C1 segment of cervical spinal cord (tissue), 14 donors: ENCODE data around the gene LOXL1.
"Not testable (repeated sequence)": the region's sequence is repeated elsewhere in the genome, so short reads cannot be mapped to it uniquely, and the experiment has no call there.

Experiments
- DNase-seq, 14 donors: peaks; one replicate each; lab custom pipeline; 2025; lab: John Stamatoyannopoulos, UW

LOXL1 gene

DNA sequence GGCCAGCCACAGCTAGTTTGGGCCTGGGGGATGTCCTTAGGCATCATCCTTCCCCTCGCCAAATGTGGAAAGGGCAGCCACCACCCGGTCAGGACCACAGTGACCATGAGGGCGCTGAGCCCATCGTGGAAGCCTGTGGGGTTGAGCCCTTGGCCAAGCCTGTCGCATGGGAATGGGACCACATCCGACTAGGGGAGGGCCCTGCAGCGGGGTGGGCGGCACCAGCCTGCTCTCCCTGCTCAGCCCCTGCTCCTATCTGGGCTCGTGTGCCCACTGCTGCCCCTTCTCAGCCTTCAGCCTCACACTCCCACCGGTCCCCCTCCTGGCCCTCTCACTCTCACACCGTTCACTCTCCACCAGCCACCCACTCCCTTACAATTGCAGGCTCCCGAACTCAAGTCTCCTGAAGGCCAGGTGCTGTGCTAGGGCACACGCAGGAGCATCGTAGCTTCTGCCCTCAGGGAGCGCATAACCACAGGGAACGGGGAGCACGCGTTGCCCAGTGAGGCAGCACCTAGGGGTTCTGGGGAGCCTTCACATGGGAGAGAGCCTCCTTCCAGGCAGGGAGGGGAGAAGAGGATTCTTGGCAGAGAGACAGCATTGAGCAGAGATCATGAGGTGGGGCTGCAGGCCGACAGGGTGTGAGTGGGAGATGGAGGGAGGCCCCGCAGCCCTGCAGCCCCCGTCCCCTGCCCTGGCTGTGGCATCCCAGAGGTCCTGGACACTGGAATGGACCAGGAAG is 26.1 kb downstream of the LOXL1 start:
- no peak for DNase-seq

DNA sequence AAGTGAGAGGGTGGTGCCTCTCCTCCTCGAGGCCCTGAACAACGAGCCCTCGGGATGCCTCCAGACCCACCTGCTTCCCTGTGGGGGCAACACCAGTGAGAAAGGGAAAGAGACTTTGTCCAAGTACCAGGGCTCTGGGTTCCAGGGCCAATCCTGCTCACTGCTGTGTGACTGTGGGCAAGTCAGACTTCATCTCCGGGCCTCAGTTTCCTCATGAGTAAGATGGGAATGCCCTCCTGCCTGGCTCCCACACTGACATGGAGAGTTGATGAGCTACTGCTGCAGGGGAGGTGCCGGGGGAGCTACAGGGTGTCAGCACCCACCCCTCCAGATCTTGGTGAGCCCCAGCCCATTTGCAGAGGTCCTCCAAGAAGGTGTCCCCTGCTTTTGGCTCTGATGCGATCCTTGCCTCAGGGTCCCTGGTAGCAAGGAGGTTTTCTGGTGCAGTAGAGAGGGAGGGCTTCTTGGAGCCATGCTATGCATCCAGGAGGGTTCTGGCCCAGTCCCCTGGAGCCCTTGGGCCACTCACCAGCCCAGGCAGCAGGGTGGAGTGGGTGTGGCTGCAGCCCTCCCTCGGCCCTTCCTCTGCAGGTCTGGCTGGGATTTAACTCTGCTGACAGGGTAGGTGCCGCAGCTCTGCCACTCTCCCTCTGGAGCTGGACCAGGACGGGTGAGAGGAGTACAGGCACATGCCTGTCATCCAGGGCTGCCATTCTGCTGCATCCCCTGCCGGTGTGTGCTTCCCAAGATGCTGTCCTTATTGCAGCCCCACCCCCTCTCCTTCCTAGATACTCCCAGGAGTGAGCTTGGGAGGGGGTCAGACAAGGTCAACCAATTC is 26.9 kb downstream of the LOXL1 start:
- DNase-seq: no peak

DNA sequence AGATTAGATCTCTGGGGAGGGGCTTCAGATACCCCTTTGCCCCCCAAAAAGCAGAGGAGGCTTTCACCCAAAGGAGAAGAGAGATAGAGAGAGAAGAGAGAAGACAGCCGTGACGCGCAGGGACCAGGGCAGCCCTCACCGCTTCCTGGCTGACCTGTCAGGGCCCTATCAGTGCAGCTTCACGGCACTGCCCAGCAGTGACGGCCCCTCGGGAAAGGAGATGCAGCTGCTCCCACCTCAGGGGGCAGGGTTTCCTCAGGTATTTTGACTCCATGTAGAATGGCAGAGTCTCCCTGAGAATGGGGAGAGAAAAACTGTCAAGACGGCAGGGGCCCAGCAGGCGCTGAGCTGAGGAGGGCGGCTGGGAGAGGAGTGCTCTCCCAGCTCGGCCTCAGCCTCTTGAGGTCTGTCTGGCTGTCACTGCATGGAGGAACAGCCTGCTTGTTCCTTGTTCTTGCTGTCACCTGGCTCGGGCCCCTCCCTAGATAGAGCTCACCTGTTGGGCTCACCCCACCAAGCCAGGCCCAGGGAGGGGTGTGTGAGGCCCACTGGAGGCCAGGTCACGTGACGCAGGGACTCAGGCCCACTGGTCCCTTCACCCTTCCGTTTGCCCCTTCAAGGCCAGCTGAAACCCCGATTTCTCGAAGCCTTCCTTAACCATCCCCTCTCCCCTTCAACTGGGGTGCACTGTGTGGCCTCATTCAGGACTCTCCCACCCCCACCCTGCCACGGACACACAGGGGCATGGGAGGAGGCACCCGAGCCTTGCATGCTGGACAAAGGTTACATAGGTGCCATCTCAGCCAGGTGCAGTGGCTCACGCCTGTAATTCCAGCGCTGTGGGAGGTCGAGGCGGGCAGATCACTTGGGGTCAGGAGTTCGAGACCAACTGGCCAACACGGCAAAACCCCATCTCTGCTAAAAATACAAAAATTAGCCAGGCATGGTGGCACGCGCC is 28.2 kb downstream of the LOXL1 start:
- no peak for DNase-seq

DNA sequence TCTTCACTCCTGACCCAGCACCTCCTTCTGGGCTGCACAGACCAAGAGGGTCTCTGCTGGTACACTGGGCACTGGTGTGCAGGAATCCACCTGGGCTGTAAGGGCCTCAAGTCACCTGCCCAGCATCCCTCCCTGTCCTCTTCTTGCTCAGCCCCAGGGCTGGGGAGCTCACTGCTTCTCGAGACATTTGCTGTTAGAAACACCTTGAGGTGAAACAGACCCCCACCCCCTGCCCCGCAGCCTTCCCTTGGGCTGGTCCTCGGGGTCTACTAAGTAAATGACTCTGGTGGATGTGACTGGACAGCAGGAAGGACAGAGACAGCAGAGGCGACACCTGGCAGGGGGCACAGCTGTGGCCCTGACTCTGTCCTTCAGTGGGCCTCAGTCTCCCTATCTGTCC is 29.1 kb downstream of the LOXL1 start:
- no peak for DNase-seq

DNA sequence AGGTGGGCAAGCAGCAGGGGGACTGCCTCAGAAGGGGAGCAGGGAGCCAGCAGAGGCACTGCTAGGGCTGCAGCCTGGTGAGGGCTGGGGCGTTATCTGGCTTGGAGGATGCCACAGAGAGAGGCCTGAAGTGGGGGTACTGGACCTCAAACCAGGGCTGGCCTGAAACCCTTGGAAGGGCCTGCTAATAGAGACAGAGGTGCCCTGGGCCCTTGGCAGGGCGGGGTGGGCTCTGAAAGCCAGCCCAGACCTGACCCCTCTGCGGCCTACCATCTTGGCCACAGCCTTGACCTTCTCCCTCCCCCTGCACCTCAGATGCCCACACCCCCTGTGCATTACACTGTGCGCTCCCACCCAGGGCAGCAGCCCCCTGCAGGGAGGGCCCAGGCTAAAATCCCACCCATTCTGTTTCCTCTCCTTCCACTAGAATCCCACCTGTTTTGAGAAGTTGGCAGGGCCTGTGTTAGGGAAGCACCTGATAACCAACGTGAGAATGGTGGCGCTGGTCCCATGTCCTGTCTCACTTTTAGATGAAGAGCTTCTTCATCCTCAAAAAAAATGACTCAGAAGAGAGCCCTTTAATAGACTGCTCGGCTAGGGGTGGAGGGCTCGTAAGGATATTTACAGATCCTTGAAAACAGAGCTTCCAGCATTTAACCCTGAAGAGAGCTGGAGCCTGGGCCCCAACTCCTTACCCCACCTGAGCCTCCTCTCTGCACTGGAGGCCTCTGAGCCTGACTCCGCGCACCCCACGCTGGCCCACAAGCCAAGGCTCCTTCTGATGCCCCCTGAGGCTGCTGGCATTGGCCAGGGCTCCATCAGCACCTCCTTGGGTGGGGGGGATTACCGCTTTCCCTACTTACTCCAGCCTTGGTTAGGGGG is 29.8 kb downstream of the LOXL1 start:
- DNase-seq: no peak

DNA sequence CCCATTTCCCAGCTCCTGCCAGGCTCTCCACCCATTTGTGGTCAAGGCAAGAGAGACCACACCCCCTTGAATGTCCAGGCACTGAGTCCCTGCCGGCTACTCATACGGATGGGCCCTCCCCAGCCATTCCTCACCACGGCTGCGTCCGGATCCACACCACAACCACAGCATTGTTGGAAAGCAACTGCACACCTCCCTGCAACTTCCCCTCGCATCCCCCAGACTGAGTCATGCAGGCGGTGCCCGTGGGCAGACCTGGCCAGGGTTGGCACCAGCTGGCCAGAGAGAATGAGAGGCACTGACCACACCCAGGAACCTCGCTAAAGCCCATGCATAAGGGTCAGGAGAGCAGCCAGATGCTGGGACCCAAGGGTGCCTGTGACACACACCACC is 30.5 kb downstream of the LOXL1 start:
- DNase-seq: no peak

DNA sequence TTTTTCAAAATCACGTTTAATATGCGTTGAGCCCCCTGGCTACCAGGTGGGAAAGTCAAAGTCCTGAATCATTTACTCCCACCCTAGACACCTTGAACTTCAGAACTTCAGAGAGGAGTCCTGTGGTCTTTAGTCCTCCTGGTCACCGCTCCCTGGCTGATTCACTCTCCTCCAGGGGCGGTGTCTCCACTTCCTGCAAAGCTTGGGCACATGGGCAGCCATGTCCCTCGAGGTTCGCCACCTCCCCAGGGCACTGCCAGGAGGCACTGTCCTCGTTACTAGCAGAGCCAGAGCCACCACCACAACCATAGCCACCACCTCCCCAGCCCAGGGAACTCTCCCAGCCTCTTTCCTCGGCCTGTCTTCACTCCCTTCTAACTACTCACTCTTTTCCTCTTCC is 31.0 kb downstream of the LOXL1 start:
- DNase-seq: no peak

DNA sequence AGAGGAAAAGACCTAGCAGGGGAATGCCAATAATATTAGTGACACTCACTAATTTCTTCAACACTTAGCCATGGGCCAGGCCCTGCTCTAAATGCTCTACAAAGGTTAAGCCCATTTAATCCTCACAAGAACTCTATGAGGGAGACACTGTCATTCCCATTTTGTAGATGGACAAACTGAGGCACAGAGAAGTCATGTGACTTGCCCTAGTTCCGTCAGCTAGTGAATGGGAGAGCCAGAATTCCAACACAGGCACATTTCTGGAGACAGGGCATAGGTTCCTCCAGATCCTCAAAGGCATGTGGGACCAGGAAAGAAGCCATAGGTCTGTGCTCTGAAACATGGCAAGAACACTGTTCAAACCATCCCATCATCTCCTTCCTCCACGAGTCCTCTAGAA is 31.5 kb downstream of the LOXL1 start:
- no peak for DNase-seq

DNA sequence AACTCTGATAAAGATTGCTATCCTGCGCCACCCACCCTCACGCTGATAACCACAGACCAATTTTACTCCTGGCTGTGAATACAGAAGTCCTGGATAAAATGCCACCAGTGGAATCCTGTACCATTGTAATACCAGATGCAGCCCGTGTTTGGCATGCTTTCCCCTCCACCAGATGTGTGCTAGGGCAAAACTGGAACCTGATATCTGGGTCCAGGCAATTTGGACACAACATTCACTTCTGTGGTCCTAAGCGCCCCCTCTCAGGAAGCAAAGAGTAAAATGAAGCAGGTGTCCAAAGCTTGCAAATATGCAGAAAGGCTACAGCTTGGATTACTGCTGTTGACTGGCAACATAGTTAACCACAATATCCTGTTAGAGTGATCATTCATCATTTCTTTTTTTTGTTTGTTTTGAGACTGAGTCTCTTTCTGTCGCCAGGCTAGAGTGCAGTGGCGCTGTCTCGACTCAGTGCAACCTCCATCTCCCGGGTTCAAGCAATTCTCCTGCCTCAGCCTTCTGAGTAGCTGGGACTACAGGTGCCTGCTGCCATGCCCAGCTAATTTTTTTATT is 32.8 kb downstream of the LOXL1 start:
- no peak for DNase-seq

DNA sequence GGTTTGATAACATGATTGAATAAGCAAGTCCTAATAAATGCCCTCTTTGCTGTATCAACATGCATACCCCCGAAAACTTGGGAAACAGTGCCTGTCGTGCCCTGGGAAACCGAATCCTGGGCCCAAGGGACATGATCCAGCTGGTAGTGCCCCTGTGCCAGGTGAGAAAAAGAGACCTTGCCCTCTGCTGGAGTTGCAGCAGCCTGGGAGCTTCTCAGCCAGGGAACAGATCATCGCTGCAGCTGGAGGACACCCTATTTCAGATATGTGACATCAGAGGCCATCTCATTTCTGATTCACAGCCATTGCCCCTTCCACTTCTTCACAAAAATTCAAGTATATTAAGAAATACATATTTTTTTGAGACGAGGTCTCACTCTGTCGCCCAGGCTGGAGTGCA is 33.5 kb downstream of the LOXL1 start:
- no peak for DNase-seq

DNA sequence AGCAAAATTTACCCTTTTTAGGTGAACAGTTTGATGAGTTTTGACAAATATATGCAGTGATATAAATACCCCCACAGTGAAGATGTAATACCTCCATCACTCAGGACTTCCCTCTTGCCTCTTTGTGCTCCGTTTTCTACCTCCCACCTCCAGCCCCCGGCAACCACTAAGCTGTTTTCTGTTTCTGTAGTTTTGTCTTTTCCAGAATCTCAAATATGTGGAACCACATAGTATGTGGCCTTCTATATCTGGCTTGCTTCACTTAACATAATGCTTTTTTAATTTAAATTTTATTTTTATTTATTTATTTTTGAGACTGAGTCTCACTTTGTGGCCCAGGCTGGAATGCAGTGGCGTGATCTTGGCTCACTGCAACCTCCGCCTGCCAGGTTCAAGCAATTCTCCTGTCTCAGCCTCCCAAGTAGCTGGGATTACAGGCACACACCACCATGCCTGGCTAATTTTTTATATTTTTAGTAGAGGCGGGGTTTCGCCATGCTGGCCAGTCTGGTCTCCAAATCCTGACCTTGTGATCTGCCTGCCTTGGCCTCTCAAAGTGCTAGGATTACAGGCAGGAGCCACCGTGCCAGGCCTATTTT is 34.3 kb downstream of the LOXL1 start:
- DNase-seq: not testable (repeated sequence)

DNA sequence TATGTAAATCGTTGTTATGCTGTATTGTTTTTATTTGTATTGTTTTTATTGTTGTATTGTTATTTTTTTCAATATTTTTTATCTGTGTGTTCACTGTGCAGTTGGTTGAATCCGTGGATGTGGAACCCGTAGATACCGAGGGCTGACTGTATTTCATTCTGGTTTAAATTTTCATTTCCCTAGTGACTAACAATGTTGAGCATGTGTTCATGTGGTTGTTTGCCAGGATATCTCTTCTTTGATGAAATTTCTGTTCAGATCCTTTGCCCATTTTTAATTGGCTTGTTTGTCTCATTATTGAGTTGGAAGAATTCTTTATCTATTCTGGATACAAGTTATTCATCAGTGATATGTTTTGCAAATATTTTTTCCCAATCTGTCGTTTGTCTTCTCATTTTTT is 36.2 kb downstream of the LOXL1 start:
- DNase-seq: no peak

DNA sequence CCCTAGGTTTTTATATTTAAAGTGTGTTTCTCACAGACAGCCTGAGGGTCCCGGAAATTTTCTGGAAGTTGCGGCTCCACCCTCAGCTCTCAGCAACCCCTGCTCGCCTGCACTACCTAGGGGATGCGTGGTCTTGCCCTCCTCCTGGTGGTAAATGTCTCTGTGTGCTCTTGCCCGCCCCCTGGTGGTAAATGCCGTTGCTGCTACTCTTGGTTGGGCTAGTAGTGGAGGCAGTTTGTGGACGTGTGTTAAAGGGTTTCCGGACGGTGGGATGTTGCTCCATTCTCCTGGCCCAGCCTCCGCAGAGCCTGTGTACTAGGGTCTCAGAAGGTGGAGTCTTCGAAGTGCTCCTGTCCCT is 38.5 kb downstream of the LOXL1 start:
- peak in 12 of 14 donors; percentile 7 to 69 (median 34) for DNase-seq

DNA sequence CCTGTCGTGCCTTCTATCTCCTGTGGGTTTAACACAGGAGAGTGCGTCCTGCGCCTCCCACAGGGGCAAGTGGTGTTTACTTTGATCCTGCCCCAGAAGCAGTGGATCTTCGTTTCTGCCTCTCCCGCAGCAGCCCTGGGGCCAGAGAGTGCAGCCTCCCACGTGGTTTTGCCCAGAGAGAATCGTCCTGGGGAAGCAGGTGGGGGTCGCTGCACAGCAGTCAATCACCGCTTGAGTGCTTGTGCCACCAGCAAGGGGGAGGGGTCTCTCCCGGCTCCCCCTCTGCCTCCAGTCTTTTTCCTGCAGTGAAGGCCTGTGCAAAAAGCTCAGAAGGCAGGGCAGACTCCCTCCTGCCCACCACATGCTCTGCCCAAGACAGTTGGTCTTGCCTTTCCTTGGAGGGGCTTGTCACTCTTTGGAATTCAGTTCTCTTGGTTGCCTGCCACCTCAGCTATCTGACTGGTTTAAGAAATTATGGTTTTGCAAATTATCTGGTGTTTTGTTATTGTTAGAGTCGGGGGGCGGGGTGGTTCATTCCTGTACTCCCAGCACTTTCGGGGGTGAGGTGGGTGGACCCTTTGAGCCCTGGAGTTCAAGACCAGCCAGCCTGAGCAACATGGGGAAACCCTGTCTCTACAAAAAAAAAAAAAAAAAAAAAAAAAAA is 39.0 kb downstream of the LOXL1 start:
- DNase-seq: no peak

DNA sequence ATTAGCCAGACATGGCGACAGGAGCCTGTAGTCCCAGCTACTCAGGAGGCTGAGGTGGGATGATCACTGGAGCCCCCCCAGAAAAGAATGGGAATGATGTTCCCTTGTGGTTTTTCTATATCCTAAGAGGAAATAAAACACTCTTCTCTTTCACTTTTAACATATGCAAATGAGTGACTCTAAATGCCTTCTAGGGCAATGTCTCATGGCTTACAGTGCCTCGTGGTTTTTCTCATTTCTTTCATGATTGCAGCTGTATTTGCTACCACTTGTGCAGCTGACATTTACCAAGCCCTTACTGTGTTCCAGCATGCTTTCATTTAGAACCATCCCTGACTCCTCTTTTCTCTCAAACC is 39.5 kb downstream of the LOXL1 start:
- DNase-seq: no peak

DNA sequence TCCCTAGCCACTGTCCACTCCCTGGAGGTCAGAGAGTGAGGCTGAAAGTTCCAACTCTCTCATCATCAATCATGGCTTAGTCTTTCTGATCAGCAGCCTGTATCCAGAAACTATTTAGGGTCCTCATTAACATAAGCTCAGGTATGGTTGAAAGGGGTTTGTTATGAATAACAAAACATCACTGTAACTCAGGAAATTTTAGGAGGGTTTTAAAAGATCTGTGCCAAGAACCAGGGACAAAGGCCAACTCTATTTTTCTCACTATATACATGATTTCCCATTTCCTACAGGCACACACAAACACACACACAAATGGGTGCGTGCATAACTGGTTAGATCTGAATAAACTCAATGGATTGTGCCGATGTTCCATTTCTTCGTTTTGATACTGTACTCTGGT is 42.2 kb downstream of the LOXL1 start:
- no peak for DNase-seq

DNA sequence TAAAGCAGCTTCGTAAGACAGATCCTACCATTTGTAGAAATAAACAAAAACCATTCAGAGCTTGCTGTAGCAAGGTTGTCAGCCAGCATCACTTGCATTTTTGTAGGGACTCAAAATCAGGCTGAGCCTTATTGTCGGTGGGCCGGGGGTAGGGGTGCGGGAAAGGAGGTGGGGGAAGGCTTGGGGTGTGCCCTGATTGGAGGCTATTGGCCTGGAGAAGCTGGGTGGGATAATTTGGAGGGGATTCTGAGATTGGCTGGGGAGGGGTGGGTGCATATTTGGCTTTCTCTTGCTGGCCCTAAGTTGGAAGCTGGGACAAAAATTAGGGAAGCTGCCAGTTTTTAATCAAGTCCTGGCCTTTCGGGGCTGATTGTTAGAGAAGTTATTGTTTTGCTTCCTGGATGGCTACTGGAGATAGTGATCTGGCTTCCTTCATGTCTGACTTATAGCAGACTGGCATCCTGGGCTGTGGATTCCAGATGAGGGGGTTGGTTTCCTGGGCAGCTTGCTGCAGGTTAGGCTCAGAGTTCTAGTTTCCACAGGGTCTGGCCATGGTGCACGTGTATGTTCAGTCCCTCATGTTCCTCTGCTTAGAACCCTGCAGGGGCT is 43.0 kb downstream of the LOXL1 start:
- DNase-seq: no peak

DNA sequence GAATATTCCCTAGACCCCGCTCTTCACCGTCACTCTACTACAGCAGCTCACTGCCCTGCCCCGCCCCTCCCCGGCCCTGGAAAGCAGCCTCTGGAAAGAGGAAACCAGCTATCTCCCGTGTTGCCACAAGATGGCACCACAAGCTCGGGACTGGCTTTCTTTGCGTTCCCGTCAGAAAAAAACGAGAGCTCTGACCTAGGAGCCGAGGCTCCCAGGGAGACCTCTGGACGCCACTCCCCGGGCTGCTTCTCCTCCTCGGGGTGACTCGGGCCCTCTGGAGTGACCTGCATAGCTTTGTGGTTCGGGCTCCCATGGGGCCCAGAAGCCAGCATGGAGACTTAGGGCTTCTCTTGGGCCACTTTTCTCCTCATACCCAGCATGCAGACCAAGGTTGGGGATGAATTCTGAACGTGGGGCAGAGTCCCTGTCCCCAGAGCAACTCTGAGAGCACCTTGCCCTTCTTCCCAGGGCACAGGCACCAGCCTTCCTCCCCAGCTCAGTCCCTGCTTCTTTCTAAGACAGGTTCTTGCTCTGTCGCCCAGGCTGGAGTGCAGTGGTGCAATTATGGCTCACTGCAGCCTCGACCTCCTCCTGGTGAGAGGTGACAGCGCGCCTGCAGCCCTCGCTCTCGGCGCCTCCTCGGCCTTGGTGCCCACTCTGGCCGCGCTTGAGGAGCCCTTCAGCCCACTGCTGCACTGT is 46.9 kb downstream of the LOXL1 start:
- DNase-seq: peak in 12 of 14 donors; percentile 16 to 67 (median 42)
